ENCODE data around the gene SDSL.

- no peak for TF ChIP-seq CSRNP3 (CRISPR knock-in tag; IDR thresholded peaks at IDR 0.05)
- TF ChIP-seq TOX (CRISPR knock-in tag; IDR thresholded peaks at IDR 0.05; ENCODE audit: borderline replicate concordance) = no peak
- no peak for TF ChIP-seq PATZ1 (CRISPR knock-in tag; IDR thresholded peaks at IDR 0.05; ENCODE audit: borderline replicate concordance)
- no peak for TF ChIP-seq ARNTL (CRISPR knock-in tag; IDR thresholded peaks at IDR 0.05; ENCODE audit: borderline replicate concordance, low read depth)
- TF ChIP-seq RARB (CRISPR knock-in tag; IDR thresholded peaks at IDR 0.05) = no peak
- no peak for TF ChIP-seq PPARA (CRISPR knock-in tag; IDR thresholded peaks at IDR 0.05; ENCODE audit: borderline replicate concordance)
Measured at GRCh38 chr12:113392520-113392919, 29.7 kb upstream of the SDSL start.
